Right forelimb (tissue), 1 donor: Measurements from ENCODE around the gene MORN5.

Source experiments
- DNase-seq: peaks from one replicate; pipeline ENCODE4 v3.0.0-alpha.2; 2018

MORN5 gene

DNA sequence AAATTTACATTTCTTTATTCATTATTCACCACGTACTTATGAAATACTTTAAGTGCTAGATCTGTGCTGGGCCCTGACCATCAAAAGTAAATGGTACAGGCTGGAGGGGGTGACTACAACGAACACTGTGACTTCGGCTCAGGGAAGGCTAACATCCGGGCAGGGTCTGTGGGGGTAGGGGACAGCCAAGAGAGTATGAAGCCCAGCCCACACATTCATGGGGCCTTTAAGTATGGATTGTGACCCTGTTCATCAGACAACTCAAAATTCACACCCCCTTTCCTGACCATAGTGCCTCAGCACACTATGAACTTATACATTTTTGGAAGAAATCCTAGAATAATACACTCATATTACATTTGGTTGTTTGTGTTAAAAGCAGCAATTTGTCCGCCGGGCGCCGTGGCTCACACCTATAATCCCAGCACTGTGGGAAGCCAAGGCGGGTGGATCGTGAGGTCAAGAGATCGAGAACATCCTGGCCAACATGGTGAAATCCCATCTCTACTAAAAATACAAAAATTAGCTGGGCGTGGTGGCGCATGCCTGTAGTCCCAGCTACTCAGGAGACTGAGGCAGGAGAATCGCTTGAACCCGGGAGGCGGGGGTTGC is 33.3 kb downstream of the MORN5 start:
- DNase-seq = no peak

DNA sequence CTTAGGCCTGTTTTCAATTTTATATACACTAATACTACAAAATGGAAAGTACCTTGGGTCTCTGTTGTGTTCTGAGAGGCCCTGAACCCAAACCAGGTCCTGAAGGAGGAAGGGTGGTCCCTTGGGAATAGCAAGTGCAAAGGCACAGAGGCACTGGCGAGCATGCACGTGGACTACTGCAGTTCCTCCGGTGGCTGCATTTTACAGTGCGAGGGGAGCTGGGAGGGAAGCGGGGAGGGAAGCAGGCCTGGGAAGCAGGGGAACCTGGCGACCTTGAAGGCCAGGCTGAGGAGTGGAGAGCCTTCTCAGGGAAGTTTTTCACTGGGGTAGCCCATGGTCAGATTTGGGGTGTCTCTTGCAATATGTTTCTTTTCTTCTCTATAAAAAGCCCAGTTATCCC is 33.9 kb downstream of the MORN5 start:
- no peak for DNase-seq

DNA sequence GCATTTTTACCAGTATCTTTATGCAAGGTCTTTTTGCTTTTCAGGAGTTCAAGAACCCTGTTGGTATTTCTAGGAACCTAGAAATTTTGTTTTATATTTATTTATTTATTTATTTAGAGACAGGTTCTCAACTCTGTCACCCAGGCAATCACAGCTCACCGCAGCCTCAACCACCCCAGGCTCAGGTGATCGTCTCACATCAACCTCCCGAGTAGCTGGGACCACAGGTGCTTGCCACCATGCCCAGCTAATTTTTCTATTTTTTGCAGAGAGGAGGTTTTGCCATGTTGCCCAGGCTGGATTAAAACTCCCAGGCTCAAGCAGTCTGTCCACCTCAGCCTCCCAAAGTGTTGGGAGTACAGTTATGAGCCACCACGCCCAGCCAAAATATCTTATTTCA is 36.2 kb downstream of the MORN5 start:
- DNase-seq = no peak

DNA sequence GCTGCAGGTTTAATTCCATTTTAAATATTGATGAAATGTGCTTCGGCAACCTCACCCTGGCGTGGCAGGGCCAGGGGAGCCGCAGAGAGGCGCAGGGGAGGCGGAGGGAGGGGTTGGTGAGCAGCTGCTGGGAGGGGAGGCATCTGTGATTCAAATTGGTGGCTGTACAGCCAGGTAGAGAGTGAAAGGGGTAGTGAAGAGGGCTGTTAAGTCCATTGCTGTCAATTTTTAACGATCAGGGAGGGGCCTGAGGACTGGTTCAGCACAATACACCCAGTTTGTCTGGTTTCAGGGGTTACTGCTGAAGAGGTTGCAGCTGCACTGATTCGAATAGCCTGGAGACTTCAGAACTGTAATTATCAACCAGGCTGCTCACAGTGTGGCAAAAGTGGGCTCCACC is 37.7 kb downstream of the MORN5 start:
- DNase-seq = no peak

DNA sequence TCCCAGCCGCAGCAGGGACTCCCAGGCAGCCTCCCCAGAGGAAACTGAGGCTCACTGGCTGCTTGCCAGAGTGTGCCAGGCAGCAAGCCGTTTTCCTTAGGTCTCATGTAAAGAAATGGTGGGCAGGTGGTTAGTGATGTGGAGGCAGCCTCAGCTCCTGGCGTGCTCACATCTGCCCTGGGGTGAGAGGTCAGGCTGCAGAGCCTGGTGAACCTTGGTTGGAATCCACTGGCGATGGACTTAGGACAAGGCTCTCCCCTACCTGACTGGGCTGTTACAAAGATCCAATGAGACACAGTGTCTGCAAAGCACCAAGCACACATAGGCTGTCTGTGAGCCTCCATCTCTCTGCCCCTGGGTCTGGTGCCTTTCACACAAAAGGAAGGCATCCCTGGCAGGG is 38.2 kb downstream of the MORN5 start:
- no peak for DNase-seq

DNA sequence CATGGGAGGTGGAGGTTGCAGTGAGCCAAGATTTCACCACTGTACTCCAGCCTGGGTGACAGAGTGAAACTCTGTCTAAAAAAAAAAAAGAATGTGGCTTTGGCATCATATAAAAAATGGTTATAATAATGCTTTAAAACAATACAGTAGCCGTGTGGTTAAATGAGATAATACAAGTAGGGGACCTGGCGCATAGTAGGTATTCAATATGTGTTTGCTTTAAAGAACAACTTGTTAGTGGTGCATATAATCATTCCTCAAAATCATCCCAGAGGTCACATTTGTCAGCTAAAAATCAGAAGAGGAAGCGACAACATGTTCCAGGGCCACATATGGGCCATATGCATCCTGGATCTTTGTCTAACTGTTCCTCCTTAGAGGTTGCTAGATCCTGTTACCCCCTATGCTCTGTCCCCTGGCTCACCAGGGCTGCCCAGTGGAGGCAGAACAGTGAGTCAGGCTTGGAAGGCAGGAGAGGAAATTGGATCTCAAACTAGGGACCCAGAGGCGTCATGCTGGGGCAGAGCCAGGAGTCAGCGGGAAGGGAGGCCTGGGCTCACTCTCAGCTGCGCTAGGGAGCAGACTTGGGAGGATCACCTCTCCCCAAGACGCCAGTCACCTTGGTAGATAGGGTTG is 41.4 kb downstream of the MORN5 start:
- DNase-seq = no peak

DNA sequence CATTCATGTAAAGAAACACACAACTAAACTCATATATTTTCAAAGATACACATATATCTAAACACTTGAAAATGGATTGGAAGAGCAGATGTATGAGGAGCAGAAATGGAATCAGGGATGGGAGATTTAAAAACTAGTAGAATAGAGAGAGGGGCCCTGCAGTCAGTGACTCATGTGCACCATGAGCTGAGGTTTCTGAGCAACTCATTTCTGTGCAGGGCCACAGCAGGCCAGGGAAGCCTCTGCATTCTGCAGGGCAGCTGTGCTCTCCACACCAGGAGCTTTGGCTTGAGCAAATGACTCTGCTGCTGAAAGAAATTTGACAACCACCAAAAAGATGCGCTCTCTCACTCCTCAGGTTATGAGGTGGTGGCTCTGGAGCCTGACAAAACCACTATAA is 41.9 kb downstream of the MORN5 start:
- no peak for DNase-seq

DNA sequence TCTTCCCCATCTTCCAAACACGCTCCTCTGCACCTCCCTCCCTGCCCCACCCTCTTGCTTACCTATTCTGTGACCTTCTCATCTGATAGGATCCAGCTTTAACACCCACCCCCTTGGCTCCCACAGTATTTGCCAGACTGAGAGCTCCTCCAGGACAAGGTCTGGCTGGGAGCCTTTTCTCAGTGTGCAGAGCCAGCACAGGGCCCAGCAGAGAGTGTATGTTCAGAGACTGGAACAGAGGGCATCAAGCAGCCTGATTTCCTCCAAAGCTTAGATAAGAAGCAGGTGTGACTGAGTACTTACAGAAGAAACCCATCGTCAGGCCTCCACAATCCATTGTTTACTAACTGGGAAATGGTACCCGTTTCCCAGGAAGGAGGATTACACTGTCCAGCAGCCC is 42.4 kb downstream of the MORN5 start:
- DNase-seq = no peak

DNA sequence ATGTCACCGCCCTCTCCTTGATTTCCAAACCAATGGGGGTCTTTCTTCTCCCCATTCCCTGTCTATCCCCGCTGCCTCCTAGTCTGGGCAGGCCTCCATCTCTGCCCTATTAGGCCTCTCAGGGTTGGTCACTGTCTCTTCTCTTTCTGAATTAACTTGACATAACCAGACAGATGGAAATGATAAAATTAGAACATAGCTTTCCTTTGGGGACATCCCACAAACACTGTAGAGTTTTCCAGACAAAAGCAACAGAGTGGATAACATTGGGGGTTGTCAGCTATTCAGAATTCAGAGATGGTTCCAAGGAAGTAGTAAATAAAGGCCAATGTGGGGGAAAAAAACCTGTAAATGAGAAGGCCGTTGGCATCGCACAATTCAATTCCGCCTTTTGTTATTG is 44.3 kb downstream of the MORN5 start:
- DNase-seq = no peak

DNA sequence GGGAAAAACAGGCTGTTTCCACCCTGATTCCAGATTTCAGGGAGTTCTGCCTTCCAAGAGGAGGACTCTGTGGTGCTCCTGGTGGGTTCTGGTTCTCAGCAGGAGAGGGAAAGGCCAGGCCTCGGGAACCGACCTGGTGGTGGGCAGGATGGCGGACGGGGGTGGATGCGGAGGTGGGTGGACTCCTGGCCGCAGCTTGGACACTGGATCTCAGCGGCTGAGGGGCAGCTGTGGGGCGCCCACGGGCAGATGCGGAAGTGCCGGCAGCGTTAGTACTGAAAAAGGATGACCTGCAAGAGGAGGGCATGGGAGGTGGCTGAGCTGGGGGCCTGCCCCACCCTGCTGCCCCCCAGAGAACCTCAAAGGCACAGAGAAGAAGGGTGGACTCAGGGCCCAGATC is 44.8 kb downstream of the MORN5 start:
- no peak for DNase-seq

DNA sequence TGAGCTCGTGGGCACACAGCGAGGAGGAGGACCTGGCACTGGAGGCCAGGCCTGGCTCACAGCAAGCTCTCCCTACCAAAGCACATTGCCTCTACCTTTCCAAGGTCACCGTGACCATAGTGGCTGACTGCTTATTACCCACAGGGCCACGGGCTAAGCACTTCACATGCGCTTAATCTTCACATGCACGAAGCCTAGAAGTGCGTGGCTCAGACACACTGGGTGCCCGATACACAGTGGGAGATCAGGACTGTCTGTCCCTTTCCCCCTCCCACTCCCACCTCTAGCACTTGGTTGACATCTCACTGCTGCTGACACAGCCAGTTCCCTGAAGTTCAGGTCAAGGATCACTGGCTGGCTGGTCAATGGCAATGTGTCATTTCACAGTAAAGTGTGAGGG is 45.5 kb downstream of the MORN5 start:
- no peak for DNase-seq

DNA sequence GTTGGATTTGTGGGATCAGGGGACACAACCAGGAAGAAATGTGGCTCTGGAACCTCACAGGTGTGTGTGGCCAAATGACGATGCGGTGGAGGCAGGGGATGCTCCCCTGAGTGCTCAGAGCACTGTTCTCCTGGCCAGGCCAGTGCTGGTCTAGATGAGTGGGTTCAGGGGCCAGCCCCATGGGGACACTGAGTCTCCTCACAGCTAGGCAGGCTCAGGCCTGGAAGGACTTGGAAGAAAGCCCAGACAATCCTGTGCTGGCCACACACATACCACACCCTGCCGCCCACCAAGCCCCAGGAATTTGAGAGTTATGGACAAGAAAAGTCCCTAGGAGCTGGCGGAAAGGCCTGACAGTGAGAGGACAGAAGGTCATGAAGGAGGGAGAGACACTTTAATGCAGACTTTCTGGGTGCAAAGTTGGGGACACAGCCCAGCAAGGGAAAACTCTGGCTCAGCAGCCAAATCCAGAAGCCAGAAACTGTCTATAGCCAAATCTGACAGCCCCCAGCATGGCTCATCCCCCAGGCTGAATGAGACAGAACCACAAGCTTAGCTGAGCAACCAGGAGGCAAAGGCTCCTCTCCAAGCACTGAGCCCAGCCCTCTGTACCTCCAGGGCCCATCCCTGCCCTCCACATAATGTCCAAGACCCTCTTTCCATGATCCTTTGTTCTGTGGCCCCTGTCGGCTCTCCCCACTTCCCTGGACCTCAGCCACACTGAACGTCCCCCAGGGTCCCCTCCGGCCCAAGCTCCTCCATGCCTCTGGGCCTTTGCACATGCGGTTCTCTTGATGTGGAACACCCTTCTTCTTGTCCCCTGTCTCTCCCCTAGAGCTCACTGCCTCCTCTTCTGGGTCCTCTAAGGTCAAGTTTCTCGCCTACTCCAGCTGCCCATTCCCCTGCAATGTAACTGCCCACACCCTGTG is 46.7 kb downstream of the MORN5 start:
- DNase-seq = no peak

DNA sequence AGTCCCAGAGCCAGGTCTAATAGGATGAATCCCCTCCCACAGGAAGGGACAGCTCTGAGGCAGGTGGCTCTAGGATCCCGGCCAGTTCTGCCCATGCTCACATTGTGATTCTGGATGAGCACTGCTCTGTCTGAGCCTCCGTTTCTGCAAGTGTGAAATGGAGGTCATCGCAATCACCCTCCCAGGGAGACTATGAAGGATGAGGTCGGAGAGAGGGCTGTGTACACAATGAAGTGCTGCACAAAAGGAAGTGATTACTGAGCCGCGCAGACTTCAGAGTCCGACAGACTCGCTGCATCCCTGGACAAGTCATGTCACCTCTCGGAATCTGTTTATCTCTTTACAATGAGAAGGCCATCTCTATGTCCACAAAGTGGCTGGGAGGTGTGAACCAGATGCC is 47.4 kb downstream of the MORN5 start:
- DNase-seq = no peak

DNA sequence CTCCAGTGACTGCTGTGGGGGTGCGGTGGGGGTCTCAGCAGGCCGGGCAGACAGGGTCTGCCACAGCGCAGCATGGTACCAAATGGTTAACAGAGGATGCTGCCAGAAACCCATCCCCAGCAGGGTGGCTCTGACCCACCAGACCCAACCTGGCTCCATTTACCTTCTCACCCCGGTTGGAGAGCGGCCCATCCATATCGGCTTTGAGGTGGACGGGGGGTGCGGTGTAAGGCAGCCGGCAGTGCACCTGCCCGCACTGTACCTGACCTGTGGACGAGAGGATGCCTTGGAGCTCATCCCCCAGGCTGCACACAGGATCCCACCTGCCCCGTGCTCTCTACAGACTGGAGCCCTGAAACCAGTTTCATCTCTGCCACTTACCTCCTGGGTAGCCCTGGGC is 49.7 kb downstream of the MORN5 start:
- no peak for DNase-seq

DNA sequence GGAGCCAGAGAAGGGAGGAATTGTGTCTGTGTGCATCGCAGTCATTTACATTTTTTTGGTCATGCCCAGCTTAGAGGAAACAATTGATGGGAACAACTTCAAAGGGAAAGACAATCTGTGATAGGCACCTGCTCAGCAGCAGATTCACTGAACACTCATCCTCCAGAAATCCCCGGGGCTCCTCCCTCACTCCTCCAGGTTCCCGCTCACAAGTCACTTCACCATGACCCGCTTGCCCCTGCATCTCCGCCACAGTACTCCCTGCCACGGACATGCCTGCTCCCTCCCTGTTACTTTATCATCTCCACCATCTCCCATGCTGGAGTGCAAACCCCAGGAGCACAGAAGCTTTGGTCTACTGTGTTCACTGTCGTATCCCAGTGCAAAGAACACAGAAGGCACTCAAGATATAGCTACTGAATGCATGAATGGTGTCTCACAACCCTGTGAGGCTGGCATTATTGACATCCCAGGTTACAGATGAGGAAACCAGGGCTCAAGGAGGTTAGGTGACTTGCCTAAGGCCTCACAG is 52.8 kb downstream of the MORN5 start:
- DNase-seq = peak; percentile 36

DNA sequence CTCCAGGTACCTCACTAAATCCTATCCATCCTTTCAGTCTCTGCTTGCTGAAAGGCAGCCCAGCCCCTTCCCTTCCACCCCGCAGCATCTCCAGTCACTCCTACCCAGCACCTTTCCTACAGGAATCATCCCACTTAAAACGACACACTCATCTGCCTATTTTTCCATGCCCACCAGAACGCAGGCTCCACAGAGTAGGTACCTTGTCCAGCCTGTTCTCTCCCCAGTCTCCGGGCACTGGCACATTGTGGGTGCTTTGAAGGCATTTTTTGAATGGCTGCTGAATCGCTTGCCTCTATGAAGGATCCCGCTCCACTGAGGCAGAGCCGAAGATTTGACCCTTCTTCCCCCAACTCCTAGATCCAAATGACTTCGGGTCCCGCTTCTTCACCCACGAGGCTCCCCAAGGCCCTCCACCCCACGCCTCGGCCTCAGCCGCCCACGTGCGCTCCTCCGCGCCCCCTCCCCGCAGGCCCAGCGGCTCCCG is 53.4 kb downstream of the MORN5 start:
- no peak for DNase-seq

DNA sequence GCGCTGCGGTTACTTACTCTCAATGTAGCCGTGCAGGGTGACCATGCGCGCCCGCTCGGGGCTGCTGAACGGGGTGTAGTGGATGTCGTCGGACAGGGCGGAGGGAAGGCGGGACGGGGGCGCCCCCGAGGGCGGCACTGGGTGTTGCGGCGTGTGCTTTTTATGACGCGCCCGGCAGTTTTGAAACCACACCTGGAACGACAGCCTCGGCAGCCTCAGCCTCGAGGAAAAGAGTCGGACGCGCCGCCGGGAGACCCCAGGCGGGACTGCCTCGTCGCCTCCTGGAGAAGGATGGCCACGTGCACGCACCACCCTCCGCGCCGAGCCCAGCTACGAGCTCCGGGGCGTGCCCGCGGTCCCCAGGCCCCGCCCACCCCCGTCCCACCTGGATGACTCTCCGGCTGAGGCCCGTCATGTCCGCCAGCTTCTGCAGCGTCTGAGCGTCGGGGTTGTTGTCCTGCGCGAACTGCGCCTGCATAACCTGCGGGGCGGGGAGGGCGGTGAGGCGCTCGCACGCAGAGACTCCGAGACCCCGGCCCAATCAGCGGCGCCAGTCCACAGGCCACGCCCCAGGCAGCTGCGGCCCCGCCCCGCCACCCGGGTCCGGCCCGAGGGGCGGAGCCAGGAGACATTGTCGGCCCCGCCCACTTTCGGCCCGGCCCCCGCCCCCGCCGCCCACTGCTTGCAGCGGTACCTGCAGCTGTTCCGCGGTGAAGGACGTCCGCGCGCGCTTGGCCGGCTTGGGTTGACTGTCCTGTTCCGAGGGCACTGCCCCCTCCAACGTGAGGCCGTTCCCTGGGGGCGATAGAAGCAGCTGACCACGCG is 54.1 kb downstream of the MORN5 start:
- peak; percentile 43 for DNase-seq

DNA sequence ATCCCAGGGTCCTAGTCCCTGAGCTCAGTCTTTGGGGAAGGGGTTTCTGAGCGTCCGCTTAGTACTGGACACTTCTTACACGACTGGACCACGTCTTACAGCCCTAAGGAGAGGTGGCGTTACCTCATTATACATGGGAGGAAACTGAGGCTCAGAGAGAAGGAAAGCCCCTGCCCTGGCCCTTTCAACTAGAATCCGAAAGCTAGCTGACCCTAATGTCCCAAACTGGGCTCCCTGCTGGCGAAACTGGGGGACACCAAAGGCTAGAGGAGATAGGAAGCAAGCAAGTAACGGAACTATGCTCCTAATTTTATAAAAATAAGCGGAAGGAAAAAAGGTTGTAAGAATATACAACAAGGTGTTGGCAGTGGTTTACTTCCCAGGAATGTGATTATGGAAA is 54.8 kb downstream of the MORN5 start:
- DNase-seq = no peak

DNA sequence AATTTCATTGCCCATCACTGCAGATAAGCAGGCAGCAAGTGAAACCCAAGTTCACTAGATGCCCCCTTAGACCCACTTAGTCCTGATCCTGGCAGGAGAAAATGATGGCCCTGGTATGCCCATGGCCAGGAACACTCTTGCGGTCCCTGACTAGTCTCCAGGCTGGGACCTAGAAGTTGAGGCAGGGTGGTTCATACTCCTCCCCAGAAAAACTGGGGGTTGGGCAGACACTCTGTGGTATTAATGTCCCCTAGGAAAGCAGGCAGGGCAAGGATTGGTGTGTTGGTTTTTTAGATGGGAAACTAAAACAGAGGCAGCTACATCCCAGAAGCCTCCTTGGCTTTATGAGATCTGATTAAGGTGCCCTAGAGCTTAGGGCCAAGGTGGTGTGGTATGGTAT is 56.0 kb downstream of the MORN5 start:
- no peak for DNase-seq

DNA sequence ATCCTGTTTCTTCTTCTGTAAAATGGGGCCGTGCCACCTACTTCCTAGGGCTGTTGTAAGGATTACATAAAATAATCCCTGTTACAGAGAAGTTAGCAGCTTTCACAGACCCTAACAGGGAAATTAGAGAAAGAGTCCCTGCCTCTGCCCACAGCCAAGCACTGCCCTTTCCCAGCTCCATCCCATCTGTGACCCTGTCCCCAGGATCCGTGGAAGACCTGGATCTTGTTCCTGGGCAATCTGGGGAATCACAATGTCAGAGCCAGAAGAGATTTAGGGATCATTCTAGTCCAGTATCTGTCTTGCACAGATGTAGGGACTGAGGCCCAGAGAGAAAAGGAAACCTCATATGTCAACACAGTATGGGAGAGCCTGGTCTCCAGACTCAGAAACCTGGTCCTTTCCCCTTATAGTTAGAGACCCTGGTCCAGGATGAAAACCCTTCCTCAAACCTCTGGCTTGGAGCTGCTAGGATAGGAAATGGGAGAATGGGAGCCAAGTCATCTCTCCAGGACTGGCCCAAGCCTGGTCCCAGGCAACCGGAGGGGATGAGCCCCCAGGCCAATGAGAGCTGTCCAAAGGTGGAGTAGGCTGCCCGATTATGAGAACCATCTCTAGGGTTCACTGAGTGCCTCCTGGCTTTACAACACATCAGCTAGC is 56.6 kb downstream of the MORN5 start:
- no peak for DNase-seq

DNA sequence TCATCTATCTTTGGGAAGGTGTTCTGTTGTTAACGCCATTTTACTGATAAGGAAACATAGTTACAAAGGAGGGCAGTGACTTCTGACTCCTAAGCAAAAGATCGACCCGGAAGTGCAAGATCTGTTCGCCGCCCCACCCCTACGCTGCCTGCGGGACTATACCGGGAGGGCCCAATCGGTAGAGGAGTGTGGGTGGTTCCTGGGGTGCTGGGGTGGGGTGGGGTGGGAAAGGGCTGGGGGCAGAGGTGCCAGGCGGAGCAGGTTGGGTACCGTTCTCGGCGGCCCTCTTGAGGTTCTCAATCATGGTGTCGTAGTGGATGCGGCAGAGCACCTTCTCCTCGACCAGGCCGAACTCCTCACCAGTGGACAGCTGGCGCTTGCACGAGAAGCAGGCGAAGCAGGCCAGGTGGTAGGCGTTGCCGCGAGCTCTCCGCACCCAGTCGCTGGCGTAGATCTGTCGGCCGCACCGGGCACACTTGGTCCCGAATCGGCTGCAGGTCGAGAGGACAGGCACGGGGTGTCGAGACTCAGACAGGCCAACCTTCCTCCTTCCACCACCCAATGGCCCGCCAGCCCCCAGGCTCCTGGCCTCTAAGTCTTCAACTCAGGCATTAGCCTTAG is 57.2 kb downstream of the MORN5 start:
- DNase-seq = no peak

DNA sequence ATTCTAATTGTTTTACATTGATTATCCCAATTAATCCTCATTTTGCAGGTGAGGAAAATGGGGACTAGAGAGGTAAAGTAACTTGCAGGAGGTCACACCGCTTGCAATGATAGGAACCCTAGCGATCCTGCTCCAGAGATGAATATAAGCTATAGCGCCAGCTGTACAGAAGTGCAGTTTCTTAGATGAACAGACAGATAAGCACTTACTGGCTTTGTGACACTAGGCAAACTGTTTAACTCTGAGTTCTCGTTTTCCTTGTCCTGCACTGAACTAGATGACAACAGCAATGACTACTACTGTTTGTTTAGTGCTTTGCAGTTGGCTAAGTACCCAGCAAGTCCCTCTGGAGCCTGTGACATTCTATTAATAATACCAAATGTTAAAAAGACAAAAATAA is 57.9 kb downstream of the MORN5 start:
- DNase-seq = no peak
